ENCODE measurements around the gene MRPL49. TPM values are rescaled to one million over a fixed set of nuclear protein-coding genes. Genes with fewer than 3 reads are reported as not detected.

MRPL49 gene
- total and polyA plus RNA-seq, 2 of the 13 experiments (the other 11 are each of a cell fraction or from before 2014, with no cell fraction given), result 39.2 to 53.3 TPM

- TF ChIP-seq ZBTB4 (CRISPR knock-in tag; IDR thresholded peaks at IDR 0.05; ENCODE audit: borderline replicate concordance), result no peak
- no peak for TF ChIP-seq MXD4 (CRISPR knock-in tag; IDR thresholded peaks at IDR 0.05)
- TF ChIP-seq ZNF512 (CRISPR knock-in tag; IDR thresholded peaks at IDR 0.05), result no peak
- no peak for TF ChIP-seq EP300 (IDR thresholded peaks at IDR 0.05; ENCODE audit: low read depth in 2 of 2, low read length in 2 of 2)
- no peak for TF ChIP-seq EP300 (CRISPR knock-in tag; IDR thresholded peaks at IDR 0.05; ENCODE audit: borderline replicate concordance)
- TF ChIP-seq KDM5B (CRISPR knock-in tag; IDR thresholded peaks at IDR 0.05; ENCODE audit: borderline replicate concordance), result no peak
- TF ChIP-seq POLR2A (IDR thresholded peaks at IDR 0.05; ENCODE audit: insufficient read depth in 1 of 2, low read depth in 2 of 2, low read length in 2 of 2), result peak in 1 of 2 experiments; percentile 7; a peak in 2 of 4 replicates
These were observed 6.3 kb downstream of the MRPL49 start (continued) for GRCh38 chr11:65128182-65129145.

Data from HepG2 (cell line).